Ascending aorta (tissue), 2 donors: ENCODE results near the gene ROR1. TPM values are rescaled to one million over a fixed set of nuclear protein-coding genes. Genes with fewer than 3 reads are reported as not detected.
A peak's percentile ranks its signal among the peaks of the same experiment; 100 is the strongest.

Experiments used
- DNase-seq, 2 donors: peaks; one replicate each; pipeline ENCODE4 v3.0.0-alpha.2; 2019; ENCODE audit warnings: low spot score in 2 of 2
- H3K27ac ChIP-seq, 2 donors: fragments of 200-600 bp; sonication (generic); one replicate each; pipeline ENCODE4 v1.5.1; 2016 to 2017; ENCODE audit warnings: mild to moderate bottlenecking in 1 of 2
- H3K27me3 ChIP-seq: fragments of 200-600 bp; sonication (generic); one replicate; pipeline ENCODE4 v1.5.1; 2017
- H3K36me3 ChIP-seq, 2 donors: fragments of 200-600 bp; sonication (generic); one replicate each; pipeline ENCODE4 v1.5.1; 2016
- H3K4me1 ChIP-seq, 2 donors: fragments of 200-600 bp; sonication (generic); one replicate each; pipeline ENCODE4 v1.5.1; 2016 to 2017; ENCODE audit warnings: mild to moderate bottlenecking in 1 of 2
- H3K4me3 ChIP-seq, 2 donors: fragments of 200-600 bp; sonication (generic); one replicate each; pipeline ENCODE4 v1.5.1; 2016 to 2017; ENCODE audit warnings: mild to moderate bottlenecking in 1 of 2
- H3K9me3 ChIP-seq, 2 donors: fragments of 200-600 bp; sonication (generic); one replicate each; pipeline ENCODE4 v1.5.1; 2016
- intact Hi-C: fragments of 100-400 bp; cut with DNase I; formaldehyde crosslinking; loops from one replicate; pipeline ENCODE4 v1.15.1; 2023
- total RNA-seq: library from RNA; depleted of rRNA; stranded (reverse); fragments of >200 nt; gene quantifications from one replicate; pipeline ENCODE4 v1.1.0, GENCODE V29; 2016
- TF ChIP-seq, protein P1 (sequence below), 3 experiments: fragments of 200-600 bp in 2 of 3; fragments of 450-650 bp in 1 of 3; sonication (generic) in 2 of 3; IDR thresholded peaks; one replicate each; pipeline ENCODE4 v1.5.1; 2016 to 2019; ENCODE audit warnings: antibody characterized with exemption in 3 of 3, mild to moderate bottlenecking in 1 of 3, moderate library complexity in 1 of 3

Gene ROR1
- total RNA-seq, 1 donor from 2014 or later, result 115 TPM

DNA sequence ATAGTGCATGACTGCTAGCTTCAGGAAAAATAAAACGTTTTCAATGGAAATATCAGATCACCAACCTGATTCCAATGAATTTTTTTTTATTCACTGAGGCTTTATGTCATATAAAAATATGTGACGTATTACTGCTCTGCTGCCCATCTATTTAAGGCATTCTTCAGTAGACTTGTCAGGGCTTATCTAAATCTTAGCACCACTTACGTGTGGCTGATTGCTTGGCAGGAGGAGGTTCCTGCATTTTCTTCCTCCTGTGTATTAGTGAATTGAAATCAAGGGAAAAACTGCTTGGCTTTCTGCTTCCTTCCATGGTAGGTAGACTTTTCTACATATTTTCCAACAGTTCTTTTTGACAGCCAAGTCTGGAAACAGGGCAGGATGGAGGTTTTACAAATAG is 80.3 kb downstream of the ROR1 start:
- TF ChIP-seq, protein P1, sequence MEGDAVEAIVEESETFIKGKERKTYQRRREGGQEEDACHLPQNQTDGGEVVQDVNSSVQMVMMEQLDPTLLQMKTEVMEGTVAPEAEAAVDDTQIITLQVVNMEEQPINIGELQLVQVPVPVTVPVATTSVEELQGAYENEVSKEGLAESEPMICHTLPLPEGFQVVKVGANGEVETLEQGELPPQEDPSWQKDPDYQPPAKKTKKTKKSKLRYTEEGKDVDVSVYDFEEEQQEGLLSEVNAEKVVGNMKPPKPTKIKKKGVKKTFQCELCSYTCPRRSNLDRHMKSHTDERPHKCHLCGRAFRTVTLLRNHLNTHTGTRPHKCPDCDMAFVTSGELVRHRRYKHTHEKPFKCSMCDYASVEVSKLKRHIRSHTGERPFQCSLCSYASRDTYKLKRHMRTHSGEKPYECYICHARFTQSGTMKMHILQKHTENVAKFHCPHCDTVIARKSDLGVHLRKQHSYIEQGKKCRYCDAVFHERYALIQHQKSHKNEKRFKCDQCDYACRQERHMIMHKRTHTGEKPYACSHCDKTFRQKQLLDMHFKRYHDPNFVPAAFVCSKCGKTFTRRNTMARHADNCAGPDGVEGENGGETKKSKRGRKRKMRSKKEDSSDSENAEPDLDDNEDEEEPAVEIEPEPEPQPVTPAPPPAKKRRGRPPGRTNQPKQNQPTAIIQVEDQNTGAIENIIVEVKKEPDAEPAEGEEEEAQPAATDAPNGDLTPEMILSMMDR (IDR thresholded peaks at IDR 0.05), result no peak

DNA sequence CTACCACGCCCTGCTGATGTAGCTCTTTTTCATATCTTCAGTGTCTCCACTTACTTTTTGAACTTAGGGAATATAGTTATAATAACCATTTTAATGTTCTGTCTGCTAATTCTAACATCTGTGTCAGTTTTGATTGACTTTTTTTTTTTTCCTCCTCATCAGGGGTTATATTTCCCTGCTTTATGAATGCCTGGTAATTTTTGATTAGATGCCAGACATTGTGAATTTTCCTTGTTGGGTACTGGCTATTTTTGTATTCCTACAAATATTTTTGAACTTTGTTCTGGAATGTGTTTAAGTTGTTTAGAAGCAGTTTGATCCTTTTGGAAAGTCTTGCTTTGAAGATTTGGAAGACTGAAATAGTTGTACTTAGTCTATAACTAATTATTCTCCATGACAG is 82.1 kb downstream of the ROR1 start:
- intact Hi-C loops, result no loop called here
- TF ChIP-seq, protein P1 (IDR thresholded peaks at IDR 0.05), result no peak
- Histone ChIP-seq H3K36me3 (no peaks in the 10 kb centered on the region), H3K4me3 (no peak overlapping the region), H3K27ac (peak overlapping the region; percentile 35 to 63), H3K9me3 (no peaks in the 10 kb centered on the region), H3K27me3 (no peaks in the 10 kb centered on the region), H3K4me1 (peaks cover 4 to 26% of the 10 kb centered on the region in 2 donors)
- DNase-seq, result no peak

More for the DNA sequence above, 80.3 kb downstream of the ROR1 start:
- intact Hi-C loops, result no loop called here
- peaks cover 6 to 29% of the 10 kb centered on the region in 2 donors for H3K4me1 ChIP-seq
- no peak for DNase-seq
- H3K27ac ChIP-seq, result peak overlapping the region; percentile 25 to 67
- no peaks in the 10 kb centered on the region for H3K36me3 ChIP-seq
- no peaks in the 10 kb centered on the region for H3K27me3 ChIP-seq
- no peaks in the 10 kb centered on the region for H3K9me3 ChIP-seq
- H3K4me3 ChIP-seq, result peak overlapping the region in 1 of 2 donors; percentile 0

DNA sequence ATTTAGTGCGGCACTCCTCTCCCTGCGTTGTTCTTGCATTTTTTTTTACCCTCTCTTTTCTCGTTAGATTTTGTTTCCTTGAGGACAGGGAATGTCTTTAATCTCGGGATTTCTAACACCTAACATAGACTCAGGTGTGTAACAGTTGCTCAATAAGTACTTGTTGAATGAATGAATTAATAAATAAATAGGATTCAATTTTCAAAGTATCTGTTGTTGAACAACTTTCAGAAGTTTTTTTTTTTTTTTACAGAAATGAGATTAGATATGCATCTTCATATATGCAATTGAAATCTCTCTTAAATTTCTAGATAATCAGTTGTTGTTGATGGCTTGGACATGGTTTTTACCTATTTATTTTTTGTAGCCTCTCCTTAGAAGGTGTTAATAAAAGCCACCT is 83.1 kb downstream of the ROR1 start:
- H3K9me3 ChIP-seq, result no peaks in the 10 kb centered on the region
- DNase-seq, result no peak
- H3K36me3 ChIP-seq, result no peaks in the 10 kb centered on the region
- TF ChIP-seq, protein P1 (IDR thresholded peaks at IDR 0.05), result no peak
- intact Hi-C loops, result no loop called here
- no peaks in the 10 kb centered on the region for H3K27me3 ChIP-seq
- H3K27ac ChIP-seq, result peak overlapping the region; percentile 35 to 63
- peaks cover 4 to 34% of the 10 kb centered on the region in 2 donors for H3K4me1 ChIP-seq
- H3K4me3 ChIP-seq, result no peak overlapping the region

DNA sequence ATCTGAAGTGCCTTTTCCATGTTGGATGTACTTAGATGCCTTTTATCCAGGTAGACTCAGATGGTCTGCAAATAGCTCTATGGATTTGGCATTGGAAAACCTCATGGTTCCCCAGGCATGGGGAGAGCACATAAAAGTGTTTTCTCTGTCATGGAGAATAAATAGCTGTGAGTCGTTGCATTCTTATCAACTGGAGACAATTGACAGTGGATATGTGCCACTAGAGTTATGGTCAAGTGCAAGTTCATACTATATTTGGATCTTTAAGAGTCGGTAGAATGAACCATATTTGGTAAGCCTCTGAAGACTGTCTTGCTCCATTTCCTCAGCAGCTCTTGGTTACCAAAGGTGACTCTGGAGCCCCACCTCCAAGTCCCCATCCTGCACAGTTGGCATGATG is 83.7 kb downstream of the ROR1 start:
- no peak for DNase-seq
- Histone ChIP-seq H3K9me3 (no peaks in the 10 kb centered on the region), H3K36me3 (no peaks in the 10 kb centered on the region), H3K27me3 (no peaks in the 10 kb centered on the region), H3K27ac (peak overlapping the region; percentile 35 to 63), H3K4me1 (peaks cover 4 to 36% of the 10 kb centered on the region in 2 donors), H3K4me3 (no peak overlapping the region)
- intact Hi-C loops, result no loop called here
- TF ChIP-seq, protein P1 (IDR thresholded peaks at IDR 0.05), result no peak

DNA sequence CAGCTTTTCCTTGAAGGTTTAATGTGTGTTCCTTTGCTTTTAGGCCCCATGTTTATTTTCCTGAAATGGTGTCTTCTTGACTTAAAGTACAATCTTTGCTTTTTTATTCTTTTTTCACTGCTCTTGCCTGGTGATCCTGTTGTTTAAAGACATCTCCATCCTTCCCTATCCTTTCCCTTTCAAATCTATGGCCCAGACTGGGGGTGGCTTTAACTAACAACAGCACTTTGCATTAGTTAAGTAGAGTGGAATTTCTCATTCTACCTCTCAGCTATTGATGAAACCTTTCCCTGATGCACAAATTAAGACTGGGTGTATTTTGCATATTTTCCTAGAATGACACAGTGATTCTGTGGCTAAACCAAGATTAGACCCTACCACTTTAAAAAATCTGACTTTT is 84.3 kb downstream of the ROR1 start:
- no peaks in the 10 kb centered on the region for H3K9me3 ChIP-seq
- peaks cover 4 to 37% of the 10 kb centered on the region in 2 donors for H3K4me1 ChIP-seq
- H3K27ac ChIP-seq, result peak overlapping the region; percentile 35 to 63
- DNase-seq, result no peak
- intact Hi-C loops, result no loop called here
- TF ChIP-seq, protein P1 (IDR thresholded peaks at IDR 0.05), result no peak
- no peaks in the 10 kb centered on the region for H3K36me3 ChIP-seq
- no peak overlapping the region for H3K4me3 ChIP-seq
- no peaks in the 10 kb centered on the region for H3K27me3 ChIP-seq
